Measurements from ENCODE around the gene OSBPL10. TPM values are rescaled to one million over a fixed set of nuclear protein-coding genes. Genes with fewer than 3 reads are reported as not detected.

Gene OSBPL10
- polyA plus RNA-seq, 1 donor from 2014 or later: 2.0 TPM

GRCh38 chr3:32009957-32010356 is 28.9 kb upstream of the OSBPL10 start:
- no peak for TF ChIP-seq TAF1 (IDR thresholded peaks at IDR 0.05; ENCODE audit: low read depth)
- no peak for TF ChIP-seq MXI1 (conservative IDR thresholded peaks at IDR 0.05; ENCODE audit: poor library complexity, severe bottlenecking)
- no peak for TF ChIP-seq EZH2 (IDR thresholded peaks at IDR 0.05; ENCODE audit: borderline replicate concordance, insufficient read depth, low read length, poor library complexity, severe bottlenecking)
- no peak for TF ChIP-seq RAD21 (conservative IDR thresholded peaks at IDR 0.05)
- no peak for TF ChIP-seq CTCF (IDR thresholded peaks at IDR 0.05; ENCODE audit: poor library complexity, severe bottlenecking)
- no peak for TF ChIP-seq SMC3 (conservative IDR thresholded peaks at IDR 0.05; ENCODE audit: poor library complexity)
- TF ChIP-seq EP300 (conservative IDR thresholded peaks at IDR 0.05; ENCODE audit: poor library complexity, severe bottlenecking): no peak
- TF ChIP-seq POLR2AphosphoS5 (IDR thresholded peaks at IDR 0.05): no peak
- TF ChIP-seq REST (IDR thresholded peaks at IDR 0.05; ENCODE audit: borderline replicate concordance): no peak

GRCh38 chr3:32009101-32009500 is 28.0 kb upstream of the OSBPL10 start:
- no peaks in the 10 kb centered on the region for H3K79me2 ChIP-seq (replicated peaks; ENCODE audit: insufficient read depth, low read length)
- H3K9me2 ChIP-seq (ENCODE audit: insufficient read depth, low read length): no peaks in the 10 kb centered on the region
- no peaks in the 10 kb centered on the region for H3K36me3 ChIP-seq (ENCODE audit: insufficient read depth, low read length)
- no peak overlapping the region for H3K4me2 ChIP-seq (ENCODE audit: low read length)
- H4K20me1 ChIP-seq (ENCODE audit: insufficient read depth): no peaks in the 10 kb centered on the region
- no peak overlapping the region for H2AFZ ChIP-seq (ENCODE audit: low read depth, low read length)
- no peak overlapping the region for H3K9ac ChIP-seq (ENCODE audit: low read length)
- H3K27me3 ChIP-seq (ENCODE audit: insufficient read depth, low read depth, low read length): no peaks in the 10 kb centered on the region
- no peak for TF ChIP-seq TAF1 (IDR thresholded peaks at IDR 0.05; ENCODE audit: low read depth)
- TF ChIP-seq SMC3 (conservative IDR thresholded peaks at IDR 0.05; ENCODE audit: poor library complexity): no peak
- no peak for TF ChIP-seq EP300 (conservative IDR thresholded peaks at IDR 0.05; ENCODE audit: poor library complexity, severe bottlenecking)
- no peak for TF ChIP-seq RAD21 (conservative IDR thresholded peaks at IDR 0.05)
- no peak for TF ChIP-seq MXI1 (conservative IDR thresholded peaks at IDR 0.05; ENCODE audit: poor library complexity, severe bottlenecking)
- no peak for TF ChIP-seq CTCF (IDR thresholded peaks at IDR 0.05; ENCODE audit: poor library complexity, severe bottlenecking)
- TF ChIP-seq REST (IDR thresholded peaks at IDR 0.05; ENCODE audit: borderline replicate concordance): no peak
- no peak for TF ChIP-seq POLR2AphosphoS5 (IDR thresholded peaks at IDR 0.05)
- no peak for TF ChIP-seq EZH2 (IDR thresholded peaks at IDR 0.05; ENCODE audit: borderline replicate concordance, insufficient read depth, low read length, poor library complexity, severe bottlenecking)
- no peak overlapping the region for H3K4me3 ChIP-seq (ENCODE audit: low read length)
- no peaks in the 10 kb centered on the region for H3F3A ChIP-seq (ENCODE audit: insufficient read depth, low read length, poor library complexity, severe bottlenecking)
- H3K9me3 ChIP-seq (ENCODE audit: low read length): no peaks in the 10 kb centered on the region
- no peak overlapping the region for H3K27ac ChIP-seq (ENCODE audit: low read length)

More at GRCh38 chr3:32009957-32010356, 28.9 kb upstream of the OSBPL10 start:
- Histone ChIP-seq H2AFZ (ENCODE audit: low read depth, low read length) (no peak overlapping the region), H3K27me3 (ENCODE audit: insufficient read depth, low read depth, low read length) (no peaks in the 10 kb centered on the region), H3K79me2 (replicated peaks; ENCODE audit: insufficient read depth, low read length) (no peaks in the 10 kb centered on the region), H4K20me1 (ENCODE audit: insufficient read depth) (no peaks in the 10 kb centered on the region), H3K36me3 (ENCODE audit: insufficient read depth, low read length) (no peaks in the 10 kb centered on the region), H3K9ac (ENCODE audit: low read length) (no peak overlapping the region), H3K4me3 (ENCODE audit: low read length) (no peak overlapping the region), H3K4me2 (ENCODE audit: low read length) (no peak overlapping the region), H3K9me3 (ENCODE audit: low read length) (no peaks in the 10 kb centered on the region), H3K27ac (ENCODE audit: low read length) (no peak overlapping the region), H3K9me2 (ENCODE audit: insufficient read depth, low read length) (no peaks in the 10 kb centered on the region), H3F3A (ENCODE audit: insufficient read depth, low read length, poor library complexity, severe bottlenecking) (no peaks in the 10 kb centered on the region)

Measured in neural cell (in vitro differentiated cells).